K562 (cell line): ENCODE data around the gene MEA1. TPM values are rescaled to one million over a fixed set of nuclear protein-coding genes. Genes with fewer than 3 reads are reported as not detected.

Experiments
- BRD9 ChIP-seq: fragments of 450-650 bp; IDR thresholded peaks from 2 replicates; pipeline ENCODE4 v1.6.1; 2018; ENCODE audit warnings: low read depth; ENCODE audit not compliant: partially characterized antibody
- DMBX1 ChIP-seq: fragments of 250-450 bp; sonication (Bioruptor Pico); IDR thresholded peaks from 2 replicates; pipeline ENCODE4 v1.8.0; 2022; ENCODE audit warnings: inconsistent platforms, mild to moderate bottlenecking, moderate library complexity, borderline replicate concordance
- ESRRA ChIP-seq: fragments of 450-650 bp; IDR thresholded peaks from 2 replicates; pipeline ENCODE4 v1.6.1; 2014; ENCODE audit warnings: low read depth, mild to moderate bottlenecking, moderate library complexity, borderline replicate concordance
- SIX5 ChIP-seq, 2 experiments: IDR thresholded peaks; 2 replicates each; pipeline ENCODE4 v1.6.1; 2011; ENCODE audit warnings: low read length in 2 of 2, borderline replicate concordance in 1 of 2, low read depth in 1 of 2, mild to moderate bottlenecking in 1 of 2, moderate library complexity in 1 of 2; ENCODE audit not compliant: insufficient read depth in 1 of 2
- TSC22D4 ChIP-seq: fragments of 450-650 bp; IDR thresholded peaks from 2 replicates; pipeline ENCODE4 v1.6.1; 2016; ENCODE audit warnings: missing genetic modification characterization, missing biosample characterization, control low read depth
- ZBTB17 ChIP-seq: fragments of 450-650 bp; formaldehyde crosslinking; IDR thresholded peaks from 2 replicates; pipeline ENCODE4 v1.4.0; 2020; ENCODE audit warnings: mild to moderate bottlenecking
- polyA plus RNA-seq, 8 experiments: library from polyadenylated mRNA; depleted of rRNA in 4 of 8; stranded (reverse) in 5 of 8; unstranded in 3 of 8; fragments of >200 nt; fragmentation: Nextera tagmentation in 2 of 8; fragmentation: Illumina TruSeq in 1 of 8; extraction: Ambion mirVana in 2 of 8; extraction: Trizol in 1 of 8; gene quantifications; 2 replicates each; pipeline versions ENCODE4 v1.2.1 to v1.2.3, GENCODE V29; 2011 to 2014; ENCODE audit warnings: inconsistent platforms in 1 of 8, missing spikeins in 1 of 8
- total RNA-seq, 7 experiments: library from RNA; depleted of rRNA in 6 of 7; stranded (reverse); fragments of >200 nt in 6 of 7; fragmentation: Illumina TruSeq in 2 of 7; extraction: Trizol in 2 of 7; gene quantifications; 2 replicates each; pipeline versions ENCODE4 v1.2.1 to v1.2.3, GENCODE V29; 2011 to 2021; ENCODE audit warnings: low replicate concordance in 1 of 7
- TF ChIP-seq, protein P1 (sequence below): fragments of 250-450 bp; sonication (Bioruptor Pico); IDR thresholded peaks from 2 replicates; pipeline ENCODE4 v1.8.0; 2022; ENCODE audit warnings: moderate library complexity, mild to moderate bottlenecking, inconsistent platforms
- TF ChIP-seq, protein P2 (sequence below), 2 experiments: fragments of 450-650 bp; formaldehyde crosslinking in 1 of 2; IDR thresholded peaks; 2 replicates each; pipeline versions ENCODE4 v1.4.0 to v1.6.1; 2014 to 2020; ENCODE audit warnings: mild to moderate bottlenecking in 2 of 2, borderline replicate concordance in 1 of 2, low read depth in 1 of 2
- TF ChIP-seq, protein P3 (sequence below): IDR thresholded peaks from 2 replicates; pipeline ENCODE4 v1.6.1; 2011; ENCODE audit warnings: borderline replicate concordance, low read depth, mild to moderate bottlenecking, moderate library complexity, low read length; ENCODE audit not compliant: insufficient read depth, poor library complexity, severe bottlenecking
- TF ChIP-seq, protein P4 (sequence below): sonication (generic); formaldehyde crosslinking; IDR thresholded peaks from 2 replicates; pipeline ENCODE4 v1.5.0; 2020; ENCODE audit warnings: missing genetic modification reagents

MEA1 gene
- total and polyA plus RNA-seq, 9 of the 15 experiments (the other 6 are each of a cell fraction or from before 2014, with no cell fraction given), result 86.8 to 210 (median 152) TPM

DNA sequence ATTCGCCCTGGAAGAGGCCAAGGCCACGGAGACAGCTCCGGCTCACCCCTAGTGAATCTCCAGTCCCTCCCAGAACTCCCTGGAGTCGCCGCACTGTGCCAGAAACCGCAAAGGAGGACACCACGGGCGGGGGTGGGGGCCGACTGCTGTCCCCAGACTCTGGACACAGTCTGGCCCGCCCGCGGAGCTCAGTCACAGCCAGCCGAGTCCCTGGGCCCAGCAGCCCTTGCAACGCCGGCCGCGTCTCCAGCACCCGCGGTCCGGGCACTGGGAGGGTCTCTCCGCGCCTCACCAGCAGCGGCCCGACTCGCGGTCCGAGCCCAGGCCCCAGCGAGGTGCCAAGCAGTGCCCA is 35.3 kb downstream of the MEA1 start (continued):
- TF ChIP-seq, protein P1, sequence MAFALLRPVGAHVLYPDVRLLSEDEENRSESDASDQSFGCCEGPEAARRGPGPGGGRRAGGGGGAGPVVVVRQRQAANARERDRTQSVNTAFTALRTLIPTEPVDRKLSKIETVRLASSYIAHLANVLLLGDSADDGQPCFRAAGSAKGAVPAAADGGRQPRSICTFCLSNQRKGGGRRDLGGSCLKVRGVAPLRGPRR (CRISPR knock-in tag), result no peak
- TF ChIP-seq BRD9, result no peak
- TF ChIP-seq ESRRA, result peak; percentile 82; the same call in 1 of the 2 replicates
- TF ChIP-seq, protein P2, sequence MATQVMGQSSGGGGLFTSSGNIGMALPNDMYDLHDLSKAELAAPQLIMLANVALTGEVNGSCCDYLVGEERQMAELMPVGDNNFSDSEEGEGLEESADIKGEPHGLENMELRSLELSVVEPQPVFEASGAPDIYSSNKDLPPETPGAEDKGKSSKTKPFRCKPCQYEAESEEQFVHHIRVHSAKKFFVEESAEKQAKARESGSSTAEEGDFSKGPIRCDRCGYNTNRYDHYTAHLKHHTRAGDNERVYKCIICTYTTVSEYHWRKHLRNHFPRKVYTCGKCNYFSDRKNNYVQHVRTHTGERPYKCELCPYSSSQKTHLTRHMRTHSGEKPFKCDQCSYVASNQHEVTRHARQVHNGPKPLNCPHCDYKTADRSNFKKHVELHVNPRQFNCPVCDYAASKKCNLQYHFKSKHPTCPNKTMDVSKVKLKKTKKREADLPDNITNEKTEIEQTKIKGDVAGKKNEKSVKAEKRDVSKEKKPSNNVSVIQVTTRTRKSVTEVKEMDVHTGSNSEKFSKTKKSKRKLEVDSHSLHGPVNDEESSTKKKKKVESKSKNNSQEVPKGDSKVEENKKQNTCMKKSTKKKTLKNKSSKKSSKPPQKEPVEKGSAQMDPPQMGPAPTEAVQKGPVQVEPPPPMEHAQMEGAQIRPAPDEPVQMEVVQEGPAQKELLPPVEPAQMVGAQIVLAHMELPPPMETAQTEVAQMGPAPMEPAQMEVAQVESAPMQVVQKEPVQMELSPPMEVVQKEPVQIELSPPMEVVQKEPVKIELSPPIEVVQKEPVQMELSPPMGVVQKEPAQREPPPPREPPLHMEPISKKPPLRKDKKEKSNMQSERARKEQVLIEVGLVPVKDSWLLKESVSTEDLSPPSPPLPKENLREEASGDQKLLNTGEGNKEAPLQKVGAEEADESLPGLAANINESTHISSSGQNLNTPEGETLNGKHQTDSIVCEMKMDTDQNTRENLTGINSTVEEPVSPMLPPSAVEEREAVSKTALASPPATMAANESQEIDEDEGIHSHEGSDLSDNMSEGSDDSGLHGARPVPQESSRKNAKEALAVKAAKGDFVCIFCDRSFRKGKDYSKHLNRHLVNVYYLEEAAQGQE (IDR thresholded peaks at IDR 0.05; ENCODE audit: borderline replicate concordance), result no peak
- TF ChIP-seq, protein P2 (CRISPR knock-in tag; IDR thresholded peaks at IDR 0.05; ENCODE audit: low read depth), result no peak
- TF ChIP-seq, protein P3, sequence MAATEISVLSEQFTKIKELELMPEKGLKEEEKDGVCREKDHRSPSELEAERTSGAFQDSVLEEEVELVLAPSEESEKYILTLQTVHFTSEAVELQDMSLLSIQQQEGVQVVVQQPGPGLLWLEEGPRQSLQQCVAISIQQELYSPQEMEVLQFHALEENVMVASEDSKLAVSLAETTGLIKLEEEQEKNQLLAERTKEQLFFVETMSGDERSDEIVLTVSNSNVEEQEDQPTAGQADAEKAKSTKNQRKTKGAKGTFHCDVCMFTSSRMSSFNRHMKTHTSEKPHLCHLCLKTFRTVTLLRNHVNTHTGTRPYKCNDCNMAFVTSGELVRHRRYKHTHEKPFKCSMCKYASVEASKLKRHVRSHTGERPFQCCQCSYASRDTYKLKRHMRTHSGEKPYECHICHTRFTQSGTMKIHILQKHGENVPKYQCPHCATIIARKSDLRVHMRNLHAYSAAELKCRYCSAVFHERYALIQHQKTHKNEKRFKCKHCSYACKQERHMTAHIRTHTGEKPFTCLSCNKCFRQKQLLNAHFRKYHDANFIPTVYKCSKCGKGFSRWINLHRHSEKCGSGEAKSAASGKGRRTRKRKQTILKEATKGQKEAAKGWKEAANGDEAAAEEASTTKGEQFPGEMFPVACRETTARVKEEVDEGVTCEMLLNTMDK, result no peak
- no peak for TF ChIP-seq ZBTB17 (CRISPR knock-in tag)
- TF ChIP-seq TSC22D4 (tag), result no peak
- no peak for TF ChIP-seq SIX5 (IDR thresholded peaks at IDR 0.05; ENCODE audit: borderline replicate concordance in 1 of 2, insufficient read depth in 1 of 2, low read depth in 1 of 2, low read length in 2 of 2)
- TF ChIP-seq, protein P4, sequence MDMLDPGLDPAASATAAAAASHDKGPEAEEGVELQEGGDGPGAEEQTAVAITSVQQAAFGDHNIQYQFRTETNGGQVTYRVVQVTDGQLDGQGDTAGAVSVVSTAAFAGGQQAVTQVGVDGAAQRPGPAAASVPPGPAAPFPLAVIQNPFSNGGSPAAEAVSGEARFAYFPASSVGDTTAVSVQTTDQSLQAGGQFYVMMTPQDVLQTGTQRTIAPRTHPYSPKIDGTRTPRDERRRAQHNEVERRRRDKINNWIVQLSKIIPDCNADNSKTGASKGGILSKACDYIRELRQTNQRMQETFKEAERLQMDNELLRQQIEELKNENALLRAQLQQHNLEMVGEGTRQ, result no peak
- TF ChIP-seq DMBX1 (CRISPR knock-in tag), result no peak
